ENCODE results near the gene CLSTN2. TPM values are rescaled to one million over a fixed set of nuclear protein-coding genes. Genes with fewer than 3 reads are reported as not detected.

Gene CLSTN2
- total RNA-seq, 2 donors from 2014 or later: not detected

- ATAC-seq (replicated peaks in 1 of 2) (no peak), DNase-seq (no peak)
- H3K36me3 Mint-ChIP-seq (ENCODE audit: insufficient read depth in 2 of 2): no peaks in the 10 kb centered on the region
- H3K4me3 Mint-ChIP-seq: no peak overlapping the region
- no peaks in the 10 kb centered on the region for H3K9me3 Mint-ChIP-seq
- no peak overlapping the region for H3K27ac Mint-ChIP-seq
- peaks cover 34% of the 10 kb centered on the region for H3K27me3 Mint-ChIP-seq (ENCODE audit: low read depth)
- no peaks in the 10 kb centered on the region for H3K4me1 Mint-ChIP-seq (ENCODE audit: low read depth)
Observed at GRCh38 chr3:140316466-140316865, 381.5 kb downstream of the CLSTN2 start.

- ATAC-seq (replicated peaks in 1 of 2) (no peak), DNase-seq (no peak)
- Mint-ChIP-seq H3K36me3 (ENCODE audit: insufficient read depth in 2 of 2) (no peaks in the 10 kb centered on the region), H3K9me3 (no peaks in the 10 kb centered on the region), H3K4me3 (no peak overlapping the region), H3K4me1 (ENCODE audit: low read depth) (no peaks in the 10 kb centered on the region), H3K27me3 (ENCODE audit: low read depth) (peaks cover 34% of the 10 kb centered on the region), H3K27ac (no peak overlapping the region)
Observed at GRCh38 chr3:140316868-140317400, 381.9 kb downstream of the CLSTN2 start.

- Mint-ChIP-seq H3K4me3 (no peak overlapping the region), H3K9me3 (no peaks in the 10 kb centered on the region), H3K36me3 (ENCODE audit: insufficient read depth in 2 of 2) (no peaks in the 10 kb centered on the region), H3K27ac (no peak overlapping the region), H3K4me1 (ENCODE audit: low read depth) (no peaks in the 10 kb centered on the region), H3K27me3 (ENCODE audit: low read depth) (peaks cover 28% of the 10 kb centered on the region)
- DNase-seq (no peak), ATAC-seq (replicated peaks in 1 of 2) (no peak)
Observed at GRCh38 chr3:140319739-140320138, 384.8 kb downstream of the CLSTN2 start.

- ATAC-seq (replicated peaks in 1 of 2): no peak
- DNase-seq: no peak
- Mint-ChIP-seq H3K9me3 (no peaks in the 10 kb centered on the region), H3K36me3 (ENCODE audit: insufficient read depth in 2 of 2) (no peaks in the 10 kb centered on the region), H3K4me3 (no peak overlapping the region), H3K27ac (no peak overlapping the region), H3K4me1 (ENCODE audit: low read depth) (no peaks in the 10 kb centered on the region), H3K27me3 (ENCODE audit: low read depth) (peaks cover 8% of the 10 kb centered on the region)
Observed at GRCh38 chr3:140323561-140323960, 388.6 kb downstream of the CLSTN2 start.

GRCh38 chr3:140332131-140332530 lies 397.1 kb downstream of the CLSTN2 start:
- Mint-ChIP-seq H3K27ac (no peak overlapping the region), H3K4me1 (ENCODE audit: low read depth) (no peaks in the 10 kb centered on the region), H3K36me3 (ENCODE audit: insufficient read depth in 2 of 2) (no peaks in the 10 kb centered on the region), H3K9me3 (no peaks in the 10 kb centered on the region), H3K27me3 (ENCODE audit: low read depth) (peaks cover 8% of the 10 kb centered on the region), H3K4me3 (no peak overlapping the region)
- ATAC-seq (replicated peaks in 1 of 2): no peak
- DNase-seq: no peak

GRCh38 chr3:140334132-140334929 lies 399.3 kb downstream of the CLSTN2 start:
- H3K9me3 Mint-ChIP-seq: no peaks in the 10 kb centered on the region
- ATAC-seq (replicated peaks in 1 of 2): peak in 1 of 2 donors; percentile 57
- no peaks in the 10 kb centered on the region for H3K4me1 Mint-ChIP-seq (ENCODE audit: low read depth)
- H3K36me3 Mint-ChIP-seq (ENCODE audit: insufficient read depth in 2 of 2): no peaks in the 10 kb centered on the region
- DNase-seq: no peak
- no peak overlapping the region for H3K27ac Mint-ChIP-seq
- H3K4me3 Mint-ChIP-seq: no peak overlapping the region
- H3K27me3 Mint-ChIP-seq (ENCODE audit: low read depth): peaks cover 8% of the 10 kb centered on the region

GRCh38 chr3:140336465-140336864 lies 401.5 kb downstream of the CLSTN2 start:
- H3K27me3 Mint-ChIP-seq (ENCODE audit: low read depth): peaks cover 7% of the 10 kb centered on the region
- no peak for DNase-seq
- no peak overlapping the region for H3K4me3 Mint-ChIP-seq
- H3K4me1 Mint-ChIP-seq (ENCODE audit: low read depth): no peaks in the 10 kb centered on the region
- ATAC-seq (replicated peaks in 1 of 2): no peak
- no peaks in the 10 kb centered on the region for H3K36me3 Mint-ChIP-seq (ENCODE audit: insufficient read depth in 2 of 2)
- H3K9me3 Mint-ChIP-seq: no peaks in the 10 kb centered on the region
- H3K27ac Mint-ChIP-seq: no peak overlapping the region

GRCh38 chr3:140338916-140339315 lies 403.9 kb downstream of the CLSTN2 start:
- no peaks in the 10 kb centered on the region for H3K36me3 Mint-ChIP-seq (ENCODE audit: insufficient read depth in 2 of 2)
- H3K4me3 Mint-ChIP-seq: no peak overlapping the region
- no peak for ATAC-seq (replicated peaks in 1 of 2)
- H3K4me1 Mint-ChIP-seq (ENCODE audit: low read depth): no peaks in the 10 kb centered on the region
- no peak overlapping the region for H3K27ac Mint-ChIP-seq
- DNase-seq: no peak
- no peaks in the 10 kb centered on the region for H3K9me3 Mint-ChIP-seq
- H3K27me3 Mint-ChIP-seq (ENCODE audit: low read depth): no peaks in the 10 kb centered on the region

- Mint-ChIP-seq H3K4me3 (no peak overlapping the region), H3K4me1 (ENCODE audit: low read depth) (no peaks in the 10 kb centered on the region)
Observed at GRCh38 chr3:140341203-140341602, 406.2 kb downstream of the CLSTN2 start.

GRCh38 chr3:140341817-140342403 lies 406.9 kb downstream of the CLSTN2 start:
- DNase-seq (no peak), ATAC-seq (replicated peaks in 1 of 2) (no peak)
- no peaks in the 10 kb centered on the region for H3K27me3 Mint-ChIP-seq (ENCODE audit: low read depth)
- no peaks in the 10 kb centered on the region for H3K4me1 Mint-ChIP-seq (ENCODE audit: low read depth)
- no peak overlapping the region for H3K27ac Mint-ChIP-seq
- H3K9me3 Mint-ChIP-seq: no peaks in the 10 kb centered on the region
- no peaks in the 10 kb centered on the region for H3K36me3 Mint-ChIP-seq (ENCODE audit: insufficient read depth in 2 of 2)
- no peak overlapping the region for H3K4me3 Mint-ChIP-seq

More at GRCh38 chr3:140341203-140341602, 406.2 kb downstream of the CLSTN2 start:
- DNase-seq (no peak), ATAC-seq (replicated peaks in 1 of 2) (no peak)
- H3K27ac Mint-ChIP-seq: no peak overlapping the region
- H3K27me3 Mint-ChIP-seq (ENCODE audit: low read depth): no peaks in the 10 kb centered on the region
- no peaks in the 10 kb centered on the region for H3K36me3 Mint-ChIP-seq (ENCODE audit: insufficient read depth in 2 of 2)
- no peaks in the 10 kb centered on the region for H3K9me3 Mint-ChIP-seq

- Mint-ChIP-seq H3K27me3 (ENCODE audit: low read depth) (no peaks in the 10 kb centered on the region), H3K9me3 (no peaks in the 10 kb centered on the region), H3K4me1 (ENCODE audit: low read depth) (no peaks in the 10 kb centered on the region), H3K4me3 (no peak overlapping the region), H3K36me3 (ENCODE audit: insufficient read depth in 2 of 2) (no peaks in the 10 kb centered on the region), H3K27ac (no peak overlapping the region)
- DNase-seq (no peak), ATAC-seq (replicated peaks in 1 of 2) (no peak)
Observed at GRCh38 chr3:140342668-140343067, 407.7 kb downstream of the CLSTN2 start.

GRCh38 chr3:140343211-140344081 lies 408.5 kb downstream of the CLSTN2 start:
- H3K27me3 Mint-ChIP-seq (ENCODE audit: low read depth): peaks cover under 1% of the 10 kb centered on the region
- no peaks in the 10 kb centered on the region for H3K4me1 Mint-ChIP-seq (ENCODE audit: low read depth)
- no peak overlapping the region for H3K4me3 Mint-ChIP-seq
- H3K27ac Mint-ChIP-seq: no peak overlapping the region
- H3K9me3 Mint-ChIP-seq: peaks cover 0 to 2% of the 10 kb centered on the region in 2 donors
- DNase-seq (no peak), ATAC-seq (replicated peaks in 1 of 2) (no peak)
- no peaks in the 10 kb centered on the region for H3K36me3 Mint-ChIP-seq (ENCODE audit: insufficient read depth in 2 of 2)

- H3K9me3 Mint-ChIP-seq: peaks cover 5% of the 10 kb centered on the region in 2 donors
- ATAC-seq (replicated peaks in 1 of 2): no peak
- no peaks in the 10 kb centered on the region for H3K36me3 Mint-ChIP-seq (ENCODE audit: insufficient read depth in 2 of 2)
Observed at GRCh38 chr3:140344082-140344454, 409.1 kb downstream of the CLSTN2 start.

More at GRCh38 chr3:140344082-140344454, 409.1 kb downstream of the CLSTN2 start:
- peaks cover 6% of the 10 kb centered on the region for H3K27me3 Mint-ChIP-seq (ENCODE audit: low read depth)
- H3K27ac Mint-ChIP-seq: no peak overlapping the region
- H3K4me3 Mint-ChIP-seq: no peak overlapping the region
- H3K4me1 Mint-ChIP-seq (ENCODE audit: low read depth): no peaks in the 10 kb centered on the region
- DNase-seq: no peak

Measured in activated T-cell treated with anti-CD3 and anti-CD28 coated beads, Interleukin-2, amount 50 U/mL, for 72 hours (primary cell).